GM23248 (cell line): ENCODE results near the gene PLEKHA5. TPM values are rescaled to one million over a fixed set of nuclear protein-coding genes. Genes with fewer than 3 reads are reported as not detected.

Experiments used
- DNase-seq: peaks from one replicate; pipeline ENCODE4 v3.0.0-alpha.2; 2015
- H2AFZ ChIP-seq: fragments of 200-600 bp; sonication (generic); 2 replicates; pipeline ENCODE4 v1.6.1; 2016; ENCODE audit warnings: antibody characterized with exemption
- H3F3A ChIP-seq: fragments of 200-600 bp; sonication (generic); 2 replicates; pipeline ENCODE4 v1.6.1; 2016; ENCODE audit warnings: mild to moderate bottlenecking, antibody characterized with exemption, mixed run types; ENCODE audit not compliant: insufficient read depth
- H3K27ac ChIP-seq: fragments of 200-600 bp; sonication (generic); 2 replicates; pipeline ENCODE4 v1.5.1; 2016; ENCODE audit warnings: mild to moderate bottlenecking
- H3K27me3 ChIP-seq: fragments of 200-600 bp; sonication (generic); replicated peaks from 2 replicates; pipeline ENCODE4 v1.6.1; 2016; ENCODE audit warnings: mild to moderate bottlenecking; ENCODE audit not compliant: insufficient read depth
- H3K36me3 ChIP-seq: fragments of 200-600 bp; sonication (generic); 2 replicates; pipeline ENCODE4 v1.6.1; 2016; ENCODE audit warnings: low read depth, mild to moderate bottlenecking
- H3K4me1 ChIP-seq: fragments of 200-600 bp; sonication (generic); 2 replicates; pipeline ENCODE4 v1.6.1; 2016; ENCODE audit warnings: mild to moderate bottlenecking; ENCODE audit not compliant: insufficient read depth
- H3K4me2 ChIP-seq: fragments of 200-600 bp; sonication (generic); one replicate; pipeline ENCODE4 v1.6.1; 2016; ENCODE audit warnings: mild to moderate bottlenecking; ENCODE audit not compliant: unreplicated experiment
- H3K4me3 ChIP-seq: fragments of 200-600 bp; sonication (generic); 2 replicates; pipeline ENCODE4 v1.5.1; 2016; ENCODE audit warnings: mild to moderate bottlenecking
- H3K79me2 ChIP-seq: fragments of 200-600 bp; sonication (generic); 2 replicates; pipeline ENCODE4 v1.6.1; 2016; ENCODE audit warnings: mild to moderate bottlenecking; ENCODE audit not compliant: insufficient read depth
- H3K9ac ChIP-seq: fragments of 200-600 bp; sonication (generic); 2 replicates; pipeline ENCODE4 v1.6.1; 2016; ENCODE audit warnings: mild to moderate bottlenecking
- H3K9me2 ChIP-seq: fragments of 200-600 bp; sonication (generic); 2 replicates; pipeline ENCODE4 v1.6.1; 2016; ENCODE audit warnings: mixed run types, mild to moderate bottlenecking, moderate library complexity; ENCODE audit not compliant: insufficient read depth
- H3K9me3 ChIP-seq: fragments of 200-600 bp; sonication (generic); one replicate; pipeline ENCODE4 v1.6.1; 2017; ENCODE audit warnings: low read depth
- H4K20me1 ChIP-seq: fragments of 200-600 bp; sonication (generic); 2 replicates; pipeline ENCODE4 v1.6.0; 2016; ENCODE audit not compliant: insufficient read depth
- EZH2 ChIP-seq: fragments of 200-600 bp; sonication (generic); IDR thresholded peaks from 2 replicates; pipeline ENCODE4 v1.6.1; 2018; ENCODE audit warnings: antibody characterized with exemption, mild to moderate bottlenecking; ENCODE audit not compliant: insufficient read depth, poor library complexity, severe bottlenecking
- EZH2phosphoT487 ChIP-seq: fragments of 200-600 bp; sonication (generic); IDR thresholded peaks from 2 replicates; pipeline ENCODE4 v1.6.1; 2018; ENCODE audit warnings: antibody characterized with exemption, moderate library complexity, mild to moderate bottlenecking, low read depth; ENCODE audit not compliant: insufficient read depth
- WGBS, 2 experiments: methylation state at CpG; one replicate each; pipeline ENCODE4 v1.1.6; 2015 to 2017; ENCODE audit warnings: low lambda C conversion rate in 2 of 2, low coverage in 1 of 2; ENCODE audit errors: missing lambda C conversion rate in 2 of 2; 5-methylcytosine and 5-hydroxymethylcytosine counted together
- in situ Hi-C: fragments of 300-500 bp; cut with MboI; formaldehyde crosslinking; loops from 2 replicates; pipeline ENCODE4 v1.15.0; 2020
- polyA plus RNA-seq: library from polyadenylated mRNA; unstranded; fragments of >200 nt; fragmentation: Nextera tagmentation; extraction: Ambion mirVana; gene quantifications from 2 replicates; pipeline ENCODE4 v1.2.1, GENCODE V29; 2016
- total RNA-seq: library from RNA; depleted of rRNA; stranded (reverse); fragments of >200 nt; shearing (Covaris generic); gene quantifications from 2 replicates; pipeline ENCODE4 v1.2.3, GENCODE V29; 2014

Gene PLEKHA5
- total and polyA plus RNA-seq, 2 experiments from 2014 or later = 10.0 to 12.1 TPM

- no peaks in the 10 kb centered on the region for H3K27me3 ChIP-seq
- no peak for DNase-seq
- 95 to 96% methylated on average over 4 of the region's 4 CpGs for WGBS, 2 experiments
- no peak for TF ChIP-seq EZH2phosphoT487
- TF ChIP-seq EZH2 = no peak
- H3K4me1 ChIP-seq = peaks cover 8% of the 10 kb centered on the region
- H3K36me3 ChIP-seq = no peaks in the 10 kb centered on the region
- H3K9me2 ChIP-seq = no peaks in the 10 kb centered on the region
- H4K20me1 ChIP-seq = no peaks in the 10 kb centered on the region
- H2AFZ ChIP-seq = no peak overlapping the region
- H3K79me2 ChIP-seq = no peaks in the 10 kb centered on the region
- peaks cover 6% of the 10 kb centered on the region; the same call in 1 of the 2 replicates for H3F3A ChIP-seq
- in situ Hi-C loops = no loop called here
- no peak overlapping the region for H3K4me2 ChIP-seq
- H3K27ac ChIP-seq = no peak overlapping the region
- H3K9ac ChIP-seq = no peak overlapping the region
- H3K4me3 ChIP-seq = no peak overlapping the region
- no peaks in the 10 kb centered on the region for H3K9me3 ChIP-seq
Observed at GRCh38 chr12:19373586-19373985, 244.1 kb downstream of the PLEKHA5 start.

GRCh38 chr12:19375888-19376287 is 246.4 kb downstream of the PLEKHA5 start:
- no peaks in the 10 kb centered on the region for H3F3A ChIP-seq
- no peak overlapping the region for H3K27ac ChIP-seq
- H4K20me1 ChIP-seq = no peaks in the 10 kb centered on the region
- H2AFZ ChIP-seq = no peak overlapping the region
- TF ChIP-seq EZH2phosphoT487 = no peak
- TF ChIP-seq EZH2 = no peak
- no peak for DNase-seq
- 97 to 100% methylated on average over 2 of the region's 2 CpGs for WGBS, 2 experiments
- no peaks in the 10 kb centered on the region for H3K9me2 ChIP-seq
- no peaks in the 10 kb centered on the region for H3K27me3 ChIP-seq
- H3K79me2 ChIP-seq = no peaks in the 10 kb centered on the region
- no peak overlapping the region for H3K9ac ChIP-seq
- H3K4me2 ChIP-seq = no peak overlapping the region
- no peaks in the 10 kb centered on the region for H3K9me3 ChIP-seq
- no peaks in the 10 kb centered on the region for H3K4me1 ChIP-seq
- in situ Hi-C loops = no loop called here
- no peak overlapping the region for H3K4me3 ChIP-seq
- no peaks in the 10 kb centered on the region for H3K36me3 ChIP-seq

- no peaks in the 10 kb centered on the region for H4K20me1 ChIP-seq
- H3K36me3 ChIP-seq = no peaks in the 10 kb centered on the region
- H3K4me2 ChIP-seq = no peak overlapping the region
- TF ChIP-seq EZH2 (no peak), EZH2phosphoT487 (no peak)
- no peak overlapping the region for H3K4me3 ChIP-seq
- no peaks in the 10 kb centered on the region for H3K79me2 ChIP-seq
- H3K27me3 ChIP-seq = no peaks in the 10 kb centered on the region
- H3K27ac ChIP-seq = no peak overlapping the region
- no peaks in the 10 kb centered on the region for H3F3A ChIP-seq
- whole genome bisulfite sequencing, 2 experiments = 77 to 79% methylated on average over 5 of the region's 5 CpGs
- no peaks in the 10 kb centered on the region for H3K9me3 ChIP-seq
- no peak overlapping the region for H3K9ac ChIP-seq
- no peaks in the 10 kb centered on the region for H3K9me2 ChIP-seq
- DNase-seq = no peak
- H3K4me1 ChIP-seq = peaks cover 3% of the 10 kb centered on the region
- in situ Hi-C loops = no loop called here
- H2AFZ ChIP-seq = no peak overlapping the region
Observed at GRCh38 chr12:19376691-19377090, 247.2 kb downstream of the PLEKHA5 start.

DNA sequence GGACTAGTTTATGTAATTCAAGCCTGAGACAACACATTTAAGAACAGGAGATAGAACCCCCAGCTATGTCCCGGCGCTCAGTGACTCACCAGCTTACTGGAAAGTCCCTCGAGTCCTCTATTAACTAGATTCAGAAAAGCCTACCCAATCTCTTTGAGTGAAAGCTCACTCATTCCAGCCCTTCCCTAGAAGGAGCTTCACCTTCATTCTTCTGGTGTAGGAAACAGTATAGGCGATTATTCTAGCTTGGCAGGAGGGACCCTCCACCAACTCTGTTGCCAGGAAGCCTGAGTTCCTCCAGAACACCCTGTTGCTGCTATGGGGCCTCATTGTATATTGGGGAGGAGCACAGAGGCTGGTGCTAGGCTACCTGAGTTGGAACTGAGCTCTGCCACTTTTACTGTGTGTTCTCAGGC is 252.6 kb downstream of the PLEKHA5 start:
- Histone ChIP-seq H3K9ac (no peak overlapping the region), H3K27ac (0 out of 2 replicates have a peak overlapping the region, but pooled peaks have one; percentile 7), H3K9me2 (no peaks in the 10 kb centered on the region), H2AFZ (peak overlapping the region; percentile 31; the same call in 1 of the 2 replicates), H3K9me3 (no peaks in the 10 kb centered on the region), H3K4me3 (no peak overlapping the region), H3K27me3 (no peaks in the 10 kb centered on the region), H3F3A (no peaks in the 10 kb centered on the region), H3K36me3 (no peaks in the 10 kb centered on the region), H3K4me1 (peaks cover 11% of the 10 kb centered on the region), H4K20me1 (no peaks in the 10 kb centered on the region), H3K79me2 (no peaks in the 10 kb centered on the region), H3K4me2 (no peak overlapping the region)
- DNase-seq = peak; percentile 82
- no peak for TF ChIP-seq EZH2phosphoT487
- no peak for TF ChIP-seq EZH2
- 22 to 35% methylated on average over 4 of the region's 4 CpGs for WGBS, 2 experiments
- in situ Hi-C loops = no loop called here

- no peak overlapping the region for H3K4me3 ChIP-seq
- no peaks in the 10 kb centered on the region for H3K9me2 ChIP-seq
- no peaks in the 10 kb centered on the region for H3K79me2 ChIP-seq
- 89% methylated on average over 9 of the region's 9 CpGs for WGBS, 2 experiments
- no peaks in the 10 kb centered on the region for H3K27me3 ChIP-seq
- H3K4me2 ChIP-seq = no peak overlapping the region
- TF ChIP-seq EZH2phosphoT487 = no peak
- TF ChIP-seq EZH2 = no peak
- peaks cover 11% of the 10 kb centered on the region for H3K4me1 ChIP-seq
- H3K9me3 ChIP-seq = no peaks in the 10 kb centered on the region
- no peak overlapping the region for H3K9ac ChIP-seq
- DNase-seq = no peak
- H3K27ac ChIP-seq = no peak overlapping the region
- H4K20me1 ChIP-seq = no peaks in the 10 kb centered on the region
- in situ Hi-C loops = no loop called here
- H3K36me3 ChIP-seq = no peaks in the 10 kb centered on the region
- no peaks in the 10 kb centered on the region for H3F3A ChIP-seq
- H2AFZ ChIP-seq = no peak overlapping the region; the same call in 1 of the 2 replicates
Observed at GRCh38 chr12:19382563-19382962, 253.0 kb downstream of the PLEKHA5 start.
